H4 (cell line): ENCODE results near the gene FHDC1. TPM values are rescaled to one million over a fixed set of nuclear protein-coding genes. Genes with fewer than 3 reads are reported as not detected.

Experiments
- DNase-seq: peaks from one replicate; pipeline ENCODE4 v3.0.0-alpha.2; 2015; ENCODE audit warnings: low spot score
- total RNA-seq: library from RNA; depleted of rRNA; stranded (reverse); fragments of >200 nt; shearing (Covaris generic); gene quantifications from 2 replicates; pipeline ENCODE4 v1.2.3, GENCODE V29; 2014

Gene FHDC1
- total RNA-seq, 1 experiment from 2014 or later, result 0.15 TPM

DNA sequence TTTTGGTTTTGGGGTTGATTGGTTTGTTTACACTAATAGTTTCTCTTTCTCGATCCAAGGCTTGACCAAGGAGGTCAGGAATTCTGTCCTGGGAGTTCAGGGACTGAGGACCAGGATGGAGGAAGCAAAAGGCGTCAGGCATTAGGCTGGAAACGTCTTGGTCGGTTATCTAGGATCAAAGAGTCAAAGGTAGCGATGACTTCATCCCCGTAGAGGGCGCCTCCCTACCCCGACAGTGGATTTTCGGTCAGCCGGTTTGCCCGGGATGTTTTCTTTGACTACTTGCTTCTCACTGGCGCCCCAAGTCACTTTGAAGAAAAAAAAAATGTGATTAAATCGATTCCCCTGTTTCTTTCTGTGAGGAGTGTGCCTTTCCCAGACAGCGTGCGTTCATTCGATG, 980 bp upstream of the FHDC1 start:
- no peak for DNase-seq

DNA sequence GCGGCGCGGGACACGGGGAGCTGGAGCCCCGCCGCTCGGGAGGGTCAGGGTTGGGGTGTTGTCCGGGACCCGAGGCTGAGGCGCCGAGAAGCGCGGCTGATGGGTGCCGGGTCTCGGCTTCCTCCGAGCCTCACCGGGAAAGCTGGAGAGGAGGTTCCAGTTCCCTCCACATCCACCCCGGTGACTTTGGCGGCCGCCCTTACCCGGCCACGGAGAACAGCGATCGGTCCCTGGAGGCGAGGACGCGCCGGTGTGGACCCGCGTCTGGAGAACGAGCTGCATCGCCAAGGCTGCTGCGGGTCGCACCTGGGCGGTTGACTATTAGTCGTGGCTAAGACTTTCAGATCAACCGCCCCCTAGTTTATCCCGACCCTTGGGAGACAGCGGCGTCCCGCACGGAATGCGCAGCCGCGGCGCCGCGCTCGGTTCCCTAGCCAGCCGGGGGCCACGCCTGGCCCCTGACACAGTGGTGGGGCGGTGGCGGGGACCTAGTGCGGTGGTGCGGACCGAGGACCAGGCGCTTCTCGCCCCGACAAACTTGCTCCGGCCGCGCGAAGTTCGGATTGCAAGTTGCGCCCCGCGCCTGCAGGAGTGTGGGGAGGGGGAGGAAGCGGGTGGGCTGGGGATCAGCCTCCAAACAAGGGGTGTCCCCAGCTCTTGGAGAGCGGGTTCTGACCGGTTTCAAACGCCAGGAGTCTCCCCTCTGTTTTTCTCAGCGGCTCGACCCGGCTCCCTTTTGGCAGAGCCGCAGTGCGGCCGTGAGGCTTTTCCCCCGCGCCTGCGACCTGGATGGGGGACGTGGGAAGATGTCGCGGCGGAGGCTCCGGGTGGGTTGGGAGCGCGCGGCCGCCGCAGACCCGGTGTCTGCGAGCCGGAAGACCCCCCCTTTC, 568 bp downstream of the FHDC1 start:
- no peak for DNase-seq

DNA sequence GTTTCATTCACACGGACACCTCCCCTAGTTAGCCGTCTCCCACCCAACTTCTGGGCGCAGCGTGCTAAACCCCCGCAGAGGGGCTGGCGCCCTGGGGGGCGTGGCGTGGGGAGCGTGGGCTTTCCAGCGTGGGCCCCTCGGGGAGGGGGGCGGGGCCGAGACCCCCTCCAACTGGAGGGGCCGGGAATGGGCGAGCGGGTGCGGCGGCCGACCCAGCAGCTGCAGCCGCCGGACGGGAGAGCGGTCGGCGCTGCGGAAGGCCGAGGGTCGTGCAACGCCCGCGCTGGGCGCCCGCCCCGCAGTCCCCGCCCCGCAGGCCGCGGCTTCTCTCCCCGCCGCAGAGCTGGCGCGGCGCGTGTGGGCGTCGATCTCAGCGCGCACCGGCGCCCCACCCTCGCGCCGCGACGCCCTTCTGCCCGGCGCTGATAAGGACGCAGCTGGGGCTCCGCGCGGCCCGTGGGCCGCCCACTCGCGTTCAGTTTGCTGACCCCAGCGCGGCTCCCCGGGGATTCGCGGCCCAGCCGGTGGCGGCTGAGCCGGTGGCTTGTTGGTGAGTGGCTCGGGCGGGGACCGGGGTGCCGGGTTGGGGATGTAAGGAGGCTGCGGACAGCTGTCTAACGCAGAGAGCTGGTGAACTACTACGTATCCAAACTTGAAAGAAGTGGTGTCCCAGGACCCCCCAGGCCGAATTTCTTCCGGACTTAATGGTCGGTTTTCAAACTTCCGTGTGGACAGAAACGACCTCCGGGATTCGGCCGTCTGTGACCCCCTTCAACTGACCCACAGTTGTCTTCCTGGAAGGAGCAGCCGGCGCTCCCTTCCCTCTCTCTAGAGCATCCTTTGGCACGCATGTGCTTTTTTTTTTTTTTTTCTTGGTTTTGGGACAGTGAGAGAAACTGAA, 1.5 kb downstream of the FHDC1 start:
- no peak for DNase-seq

DNA sequence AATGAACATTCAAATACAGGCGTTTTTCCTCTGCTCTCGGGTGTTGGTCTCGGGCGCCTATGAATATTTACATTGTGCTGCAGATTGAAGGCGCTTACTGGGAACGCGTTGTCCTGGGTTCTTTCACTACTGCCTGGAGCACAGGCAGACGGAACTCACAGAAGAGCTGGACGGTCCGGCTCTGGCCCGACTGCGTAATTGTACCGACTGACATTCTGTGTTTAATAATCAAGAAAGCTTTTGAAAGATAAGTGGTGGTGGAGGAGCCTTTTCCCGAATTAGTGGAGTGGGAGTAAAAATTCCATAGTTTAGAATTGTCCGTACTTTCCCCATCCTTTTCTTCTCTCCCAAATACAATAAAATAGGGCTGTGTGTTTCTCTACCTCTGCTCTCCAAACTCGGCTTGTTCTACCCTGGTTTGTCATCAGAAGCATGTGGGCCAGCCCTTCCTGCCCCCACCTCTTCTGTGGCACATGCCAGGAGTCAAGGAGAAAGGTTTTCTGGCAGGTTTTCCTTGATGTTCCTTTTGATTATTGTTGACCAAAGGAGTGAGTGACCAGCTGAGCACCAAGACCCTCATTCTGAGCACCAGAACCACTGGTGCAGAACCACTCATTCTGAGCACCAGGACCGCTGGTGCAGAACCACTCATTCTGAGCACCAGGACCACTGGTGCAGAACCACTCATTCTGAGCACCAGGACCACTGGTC, 2.3 kb downstream of the FHDC1 start:
- no peak for DNase-seq

DNA sequence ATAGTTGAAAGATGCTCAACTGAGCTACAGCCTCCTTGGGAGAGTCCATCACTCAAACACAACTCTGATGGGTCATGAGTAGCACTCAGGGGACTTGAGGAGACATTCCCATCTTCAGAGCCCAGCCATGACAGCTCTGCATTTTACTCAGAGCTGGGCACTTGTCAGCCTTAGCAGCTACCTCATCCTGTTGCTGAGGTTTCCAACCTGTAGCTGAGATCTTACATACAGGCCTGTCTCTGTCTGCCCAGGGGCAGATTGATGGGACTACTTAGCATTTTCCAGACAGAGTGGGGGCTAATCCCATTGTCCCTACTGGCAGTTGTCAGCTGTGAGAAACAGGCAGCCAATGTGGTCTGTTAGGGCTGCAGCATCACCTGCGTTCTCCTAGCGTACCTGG, 3.5 kb downstream of the FHDC1 start:
- no peak for DNase-seq

DNA sequence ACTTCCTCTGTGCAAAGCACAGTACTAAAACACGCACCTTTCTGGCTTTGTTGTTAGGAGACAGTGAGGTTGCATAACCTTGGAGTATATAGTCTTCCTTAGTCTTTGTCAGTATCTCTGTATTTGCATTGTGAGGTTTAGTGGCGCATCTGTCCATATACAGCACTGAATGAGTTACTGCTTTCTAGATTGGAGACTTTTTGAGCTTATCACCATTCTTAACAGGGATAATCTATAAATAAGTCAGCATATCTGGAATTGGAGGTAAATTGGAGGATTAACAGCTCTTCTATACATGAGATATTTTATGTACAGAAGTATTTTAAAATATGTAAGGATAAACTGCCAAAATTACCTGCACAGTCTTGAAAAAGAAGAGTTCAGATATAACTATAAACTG, 4.3 kb downstream of the FHDC1 start:
- no peak for DNase-seq

DNA sequence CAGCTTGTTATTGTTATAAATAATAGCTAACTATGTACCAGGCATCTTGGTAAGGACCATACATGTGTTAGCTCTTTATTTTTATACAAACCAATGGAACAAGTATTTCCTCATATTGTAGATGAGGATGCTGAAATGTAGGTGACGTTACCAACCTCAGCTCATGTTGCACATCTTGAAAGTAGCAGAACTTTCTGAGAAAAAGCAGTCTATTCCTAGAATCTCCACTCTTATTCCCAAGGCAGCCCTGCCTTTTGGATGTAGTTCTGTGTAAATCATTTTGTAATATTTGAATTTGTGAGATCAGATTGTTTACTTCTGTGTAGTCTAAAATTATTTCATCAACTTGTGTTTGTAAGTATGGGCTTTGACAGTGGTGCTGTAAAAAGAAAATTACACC, 5.3 kb downstream of the FHDC1 start:
- no peak for DNase-seq

DNA sequence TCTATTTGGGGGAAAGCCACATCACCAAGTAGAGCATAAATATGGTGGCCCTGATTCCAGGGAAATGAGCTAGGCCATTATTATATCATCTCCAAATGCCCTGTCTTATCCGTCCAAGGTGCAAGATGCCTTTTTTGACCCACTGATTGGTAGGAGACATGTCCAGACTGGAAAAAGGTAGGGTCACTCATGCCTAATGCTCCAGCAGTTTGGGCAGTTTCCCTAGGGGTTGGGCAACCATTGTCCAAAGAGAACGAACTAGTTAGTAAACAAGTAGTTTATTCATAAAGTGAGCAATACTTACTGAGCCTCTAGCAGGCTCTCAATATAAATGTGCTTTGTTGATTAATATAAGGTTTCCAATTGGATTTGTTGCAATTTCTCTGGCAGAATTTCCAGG, 6.2 kb downstream of the FHDC1 start:
- DNase-seq, result no peak

DNA sequence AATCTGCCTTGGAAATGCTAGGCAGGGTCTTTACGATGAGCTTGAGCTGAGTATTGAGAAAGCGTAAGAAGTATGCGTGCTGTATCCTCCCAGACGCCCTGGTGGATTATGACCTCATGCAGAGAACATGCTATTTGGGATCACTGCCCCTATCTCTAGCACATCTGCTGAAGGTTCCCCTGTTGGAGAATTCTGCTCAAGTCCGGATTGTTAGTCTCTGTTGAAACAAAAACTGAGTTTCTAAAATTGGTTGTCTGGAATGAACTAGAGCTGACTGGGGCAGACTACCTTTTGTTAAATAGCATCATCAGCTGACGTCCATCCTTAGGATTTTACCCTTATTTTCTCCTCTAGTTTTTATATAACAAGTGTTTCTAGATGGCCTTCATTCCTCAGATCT, 7.5 kb downstream of the FHDC1 start:
- no peak for DNase-seq

DNA sequence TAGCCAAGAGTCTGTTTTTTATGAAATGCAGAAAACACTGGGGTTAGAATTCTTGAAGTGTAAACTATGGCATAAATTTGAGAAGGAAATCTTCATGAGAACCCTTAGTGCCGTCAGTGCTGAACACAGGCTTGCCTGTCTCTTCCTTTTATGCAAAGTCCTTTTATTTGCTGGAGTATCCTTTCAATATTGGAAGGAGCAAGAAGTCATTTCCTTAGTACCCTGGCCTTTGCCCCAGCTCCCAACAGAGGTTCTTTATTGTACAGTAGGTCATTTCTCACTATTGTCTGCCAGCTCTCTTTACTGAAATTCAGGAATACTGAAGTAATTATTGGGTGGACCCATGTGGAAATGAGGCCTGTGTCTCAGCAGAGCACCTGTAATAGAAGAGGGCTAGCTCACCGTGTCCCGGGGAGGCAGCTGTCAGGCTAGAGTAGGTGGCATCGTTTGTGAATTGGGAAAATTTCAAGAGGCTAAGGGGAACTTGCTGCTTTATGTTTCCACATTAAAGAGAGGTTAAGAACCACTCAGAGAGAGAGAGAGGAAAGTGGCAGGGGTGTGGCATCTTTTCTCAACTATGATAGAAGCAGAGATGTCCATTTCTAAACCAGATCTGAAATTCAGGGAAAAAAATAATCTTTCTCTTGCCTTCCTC, 8.7 kb downstream of the FHDC1 start:
- no peak for DNase-seq

DNA sequence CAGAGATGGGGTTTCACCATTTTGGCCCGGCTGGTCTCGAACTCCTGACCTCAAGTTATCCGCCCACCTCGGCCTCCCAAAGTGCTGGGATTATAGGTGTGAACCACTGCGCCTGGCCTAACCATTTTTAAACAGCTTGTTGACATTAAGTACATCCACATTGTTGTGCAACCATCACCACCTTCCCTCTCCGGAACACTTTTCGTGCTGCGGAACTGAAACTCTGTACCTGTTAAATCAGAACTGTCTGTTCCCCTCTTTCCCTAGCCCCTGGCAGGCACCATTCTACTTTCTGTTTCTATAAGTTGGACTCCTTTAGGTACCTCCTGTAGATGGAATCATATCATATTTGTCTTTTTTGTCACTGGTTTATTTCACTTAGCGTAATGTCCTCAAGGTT, 9.5 kb downstream of the FHDC1 start:
- DNase-seq, result no peak

DNA sequence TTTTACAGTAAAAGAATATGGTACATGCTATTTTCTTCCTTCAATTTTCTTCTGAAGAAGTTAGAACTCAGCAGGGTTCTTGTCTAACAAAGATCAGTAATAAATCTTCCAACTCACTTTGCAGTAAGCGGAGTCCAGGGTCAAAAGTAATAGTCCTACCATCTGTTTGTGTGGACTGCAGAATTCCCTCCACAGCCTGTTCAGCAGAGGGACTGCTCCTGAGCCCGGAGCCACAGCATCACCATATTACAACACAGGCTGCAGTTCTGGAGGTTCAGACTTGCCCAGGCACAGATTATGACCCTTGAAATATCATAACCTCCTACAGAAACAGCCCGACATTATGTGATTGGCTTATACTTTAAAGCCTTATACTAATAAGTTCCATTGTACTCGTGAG, 10.3 kb downstream of the FHDC1 start:
- DNase-seq, result no peak

DNA sequence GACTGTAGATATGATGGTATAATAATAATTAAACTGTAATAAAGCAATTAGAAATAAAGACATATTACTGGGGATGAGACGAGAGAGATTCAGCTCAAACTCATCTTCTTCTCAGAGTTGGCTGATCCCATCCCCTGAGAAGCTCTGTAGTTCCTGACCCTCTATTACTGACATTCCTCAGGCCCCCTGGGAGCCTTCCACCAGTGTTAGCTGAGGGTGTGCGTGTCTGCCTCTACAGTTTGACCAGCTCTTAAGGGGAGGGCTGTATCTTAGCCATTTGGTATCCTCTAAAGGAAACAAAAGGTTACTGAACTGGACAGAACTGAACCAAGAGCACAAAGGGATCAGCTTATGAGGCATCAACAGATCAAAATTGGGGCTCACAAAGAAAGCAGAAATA, 11.2 kb downstream of the FHDC1 start:
- DNase-seq, result no peak

DNA sequence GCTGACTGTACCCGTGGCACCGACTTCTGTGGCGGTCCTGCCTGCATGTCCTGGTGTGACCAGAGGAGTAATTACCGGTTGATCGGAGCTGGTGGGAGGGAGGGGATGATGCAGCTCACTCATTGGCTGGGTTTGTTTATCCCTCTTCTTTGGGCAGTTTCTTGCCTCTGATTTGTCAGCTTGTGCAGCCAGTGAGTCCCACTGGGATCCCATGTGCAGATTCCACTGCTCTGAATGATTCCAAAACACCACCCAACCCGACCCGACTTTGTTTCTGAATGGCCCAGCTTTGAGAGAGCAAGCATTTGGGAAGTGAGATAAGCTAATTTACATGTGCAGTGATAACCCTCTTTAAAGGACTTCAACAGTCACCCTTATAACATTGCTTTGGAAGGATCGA, 13.8 kb downstream of the FHDC1 start:
- no peak for DNase-seq

DNA sequence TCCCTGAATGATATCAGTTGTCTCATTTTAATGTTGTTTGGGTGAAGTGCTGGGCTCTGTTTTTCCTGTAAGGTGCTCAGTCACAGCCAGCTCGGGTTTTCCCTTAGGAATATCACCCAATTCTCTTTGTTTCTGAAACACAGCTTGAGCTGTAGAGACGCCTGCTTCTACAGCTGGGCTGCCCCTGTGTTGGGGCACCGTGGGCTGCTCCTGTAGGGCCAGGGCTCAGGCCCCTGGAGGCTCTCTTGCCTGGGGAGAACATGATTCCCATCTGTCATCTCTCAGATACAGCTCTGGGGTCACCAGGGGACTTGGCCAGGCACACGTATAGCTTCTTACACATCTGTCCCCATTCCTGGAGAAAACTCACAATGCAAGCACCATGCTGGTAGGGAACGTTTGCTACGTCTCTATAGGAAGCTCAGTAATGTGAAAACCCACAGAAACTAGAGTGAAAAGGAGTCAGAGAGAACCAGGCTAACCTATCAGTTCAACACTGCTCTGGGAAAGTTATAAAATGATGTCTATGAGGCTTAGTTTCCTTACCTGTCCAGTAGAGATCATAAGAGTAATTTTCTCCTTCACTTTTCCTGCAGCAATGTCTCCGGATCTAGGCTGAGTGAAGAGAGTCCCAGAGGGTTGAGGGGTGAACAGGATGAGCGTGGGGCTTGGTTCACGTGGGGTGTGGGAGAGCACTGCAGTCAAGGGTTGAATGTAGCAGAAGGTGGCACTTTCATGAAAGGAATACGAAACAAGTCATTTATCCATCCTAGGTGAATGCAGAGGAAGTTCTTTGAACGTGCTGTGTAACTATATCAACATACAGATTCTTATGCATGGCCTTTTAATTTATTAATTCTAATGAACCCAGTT, 14.5 kb downstream of the FHDC1 start:
- DNase-seq, result no peak

DNA sequence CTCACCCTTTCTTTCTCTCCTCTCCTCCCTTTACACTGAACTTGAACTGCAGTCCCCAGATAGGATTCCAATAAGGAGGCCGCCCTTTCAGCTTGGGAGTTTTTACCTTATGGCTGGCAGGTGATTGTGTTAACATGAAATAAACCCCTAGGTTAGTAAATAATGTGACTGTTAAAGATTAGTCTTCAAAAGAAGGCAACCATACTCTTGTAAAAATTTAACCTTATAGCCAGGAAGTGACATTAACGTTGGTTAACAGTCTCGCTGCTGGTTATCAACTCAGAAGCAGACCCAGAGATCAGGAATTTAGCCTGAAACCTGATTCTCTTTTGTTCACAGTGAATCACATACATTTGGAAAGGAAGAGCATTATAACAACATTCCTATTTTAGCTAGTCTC, 15.2 kb downstream of the FHDC1 start:
- DNase-seq, result no peak

DNA sequence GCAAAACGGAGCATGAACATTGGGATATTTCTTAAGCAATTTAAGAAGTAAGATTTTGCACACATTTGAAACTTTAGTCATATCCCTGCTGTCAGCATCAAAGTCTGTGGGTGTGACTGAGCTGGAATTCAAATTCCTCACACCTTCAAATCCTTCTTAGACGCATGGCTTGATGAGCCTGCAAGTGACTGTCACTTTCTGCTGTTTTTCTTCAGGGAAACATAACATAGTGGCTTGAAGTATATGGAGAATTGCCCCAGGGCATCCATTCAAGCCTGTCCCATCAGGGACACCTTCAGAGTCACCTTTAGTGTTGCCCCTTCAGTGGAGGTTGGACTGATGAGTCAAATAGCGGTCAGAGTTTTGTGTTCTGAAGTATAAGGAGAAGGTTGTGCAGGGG, 17.4 kb downstream of the FHDC1 start:
- DNase-seq, result no peak

DNA sequence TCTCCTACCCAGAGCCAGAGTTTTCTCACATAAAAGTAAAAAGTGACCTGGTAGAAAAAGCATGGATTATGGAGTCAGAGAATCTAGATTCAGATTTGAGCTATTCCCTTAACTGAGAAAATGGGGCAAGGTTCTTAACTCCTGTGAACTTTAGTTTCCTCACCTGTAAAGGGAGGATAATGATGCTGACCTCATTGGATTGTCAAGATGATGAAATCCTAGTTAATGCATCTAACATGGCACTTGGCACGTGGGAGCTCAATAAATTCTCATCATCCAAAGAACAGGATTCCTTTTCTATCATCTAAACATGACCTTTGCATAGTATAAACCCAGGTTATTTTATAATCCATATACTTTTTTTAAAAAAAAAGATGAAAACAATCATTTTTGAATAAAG, 18.6 kb downstream of the FHDC1 start:
- DNase-seq, result no peak

DNA sequence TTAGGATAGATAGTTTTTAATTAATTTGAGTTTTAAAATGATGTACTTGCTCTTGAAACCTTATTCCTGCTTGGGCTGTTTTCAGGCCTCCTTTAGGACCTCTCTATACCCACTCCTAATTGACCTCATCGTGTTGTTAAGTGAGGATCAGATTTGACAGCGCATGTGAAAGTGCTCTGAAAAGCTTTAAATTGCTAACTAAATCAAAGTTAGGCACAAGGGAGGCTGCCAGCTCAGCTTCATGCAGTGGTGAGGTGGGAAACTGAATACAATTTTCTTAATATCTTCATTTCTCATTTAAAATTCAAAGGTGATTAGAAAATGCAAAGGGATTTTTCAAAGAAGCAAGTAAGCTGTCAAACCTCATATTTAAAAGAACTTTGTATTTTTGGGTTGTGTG, 20.0 kb downstream of the FHDC1 start:
- no peak for DNase-seq

DNA sequence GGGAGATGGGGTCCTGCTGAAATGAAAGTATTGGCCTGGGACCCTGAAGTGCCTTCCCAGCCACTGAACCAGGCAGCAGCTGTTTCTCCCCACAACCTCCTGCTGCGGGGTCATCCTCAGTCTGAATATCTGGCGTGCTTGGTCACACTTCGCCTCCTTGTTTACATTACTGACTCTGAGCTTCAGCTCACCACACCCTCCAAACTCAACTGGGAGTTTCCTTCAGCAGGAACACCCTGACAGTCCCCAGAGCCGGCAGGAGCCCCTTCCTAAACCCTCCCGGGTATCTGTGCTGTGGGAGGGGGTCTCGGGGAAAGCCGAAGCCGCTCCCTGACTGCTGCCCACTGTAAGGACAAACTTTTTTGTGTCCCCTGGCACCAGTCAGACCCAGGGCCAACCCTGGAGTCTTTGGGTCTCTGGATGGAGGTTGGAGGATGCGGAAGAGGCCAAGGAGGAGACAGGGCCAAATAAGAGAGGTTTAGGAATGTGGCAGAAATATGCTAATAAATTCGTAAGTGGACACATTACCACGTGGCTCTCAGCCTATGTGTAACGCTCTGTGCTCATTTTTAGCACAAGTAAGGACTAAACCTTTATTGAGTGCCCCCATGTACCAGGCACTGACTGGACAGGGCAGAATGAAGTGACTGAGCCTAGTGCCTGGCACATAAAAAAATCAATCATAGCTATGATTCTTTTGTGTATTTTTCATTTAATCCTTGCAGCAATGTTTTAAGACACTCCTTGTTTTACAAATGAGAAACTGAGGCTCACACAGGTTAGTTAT, 20.7 kb downstream of the FHDC1 start:
- peak; percentile 77 for DNase-seq
